HepG2 (cell line): ENCODE measurements around the gene FAM200B. TPM values are rescaled to one million over a fixed set of nuclear protein-coding genes. Genes with fewer than 3 reads are reported as not detected.

Experiments used
- ATRX ChIP-seq: sonication (generic); formaldehyde crosslinking; IDR thresholded peaks from 2 replicates; pipeline ENCODE4 v1.4.0; 2020; ENCODE audit warnings: missing genetic modification reagents, borderline replicate concordance
- CCDC6 ChIP-seq: sonication (generic); formaldehyde crosslinking; IDR thresholded peaks from 2 replicates; pipeline ENCODE4 v1.8.1; 2022; ENCODE audit warnings: mild to moderate bottlenecking, missing genetic modification reagents, moderate library complexity
- ETV6 ChIP-seq: sonication (generic); formaldehyde crosslinking; conservative IDR thresholded peaks from 2 replicates; pipeline ENCODE4 v1.4.0; 2020; ENCODE audit warnings: missing genetic modification reagents
- FOXK2 ChIP-seq: fragments of 450-650 bp; IDR thresholded peaks from 2 replicates; pipeline ENCODE4 v1.6.1; 2016
- HES4 ChIP-seq: sonication (generic); formaldehyde crosslinking; IDR thresholded peaks from 2 replicates; pipeline ENCODE4 v1.9.0; 2021; ENCODE audit warnings: mild to moderate bottlenecking, missing genetic modification reagents, borderline replicate concordance
- IRF9 ChIP-seq: sonication (generic); formaldehyde crosslinking; IDR thresholded peaks from 2 replicates; pipeline ENCODE4 v1.8.0; 2022; ENCODE audit warnings: missing genetic modification reagents, mild to moderate bottlenecking, borderline replicate concordance
- MIER2 ChIP-seq: IDR thresholded peaks from 2 replicates; pipeline ENCODE4 v1.6.1; 2016; ENCODE audit warnings: missing biosample characterization, missing genetic modification reagents
- MLLT10 ChIP-seq: sonication (generic); formaldehyde crosslinking; IDR thresholded peaks from 2 replicates; pipeline ENCODE4 v1.4.0; 2020; ENCODE audit warnings: missing genetic modification reagents
- PRPF4 ChIP-seq: fragments of 200-400 bp; formaldehyde crosslinking; IDR thresholded peaks from 2 replicates; pipeline ENCODE4 v1.6.1; 2016; ENCODE audit warnings: low read length, low read depth; ENCODE audit not compliant: poor library complexity, severe bottlenecking
- RBM22 ChIP-seq: fragments of 200-400 bp; formaldehyde crosslinking; optimal IDR thresholded peaks from 2 replicates; pipeline ENCODE3; 2017; ENCODE audit warnings: mild to moderate bottlenecking, low read length, moderate library complexity
- RELA ChIP-seq: sonication (generic); formaldehyde crosslinking; IDR thresholded peaks from 2 replicates; pipeline ENCODE4 v1.4.0; 2020; ENCODE audit warnings: missing genetic modification reagents
- REXO4 ChIP-seq: sonication (generic); formaldehyde crosslinking; IDR thresholded peaks from 2 replicates; pipeline ENCODE4 v1.8.0; 2022; ENCODE audit warnings: missing genetic modification reagents, mild to moderate bottlenecking, borderline replicate concordance
- SATB2 ChIP-seq: sonication (generic); formaldehyde crosslinking; IDR thresholded peaks from 2 replicates; pipeline ENCODE4 v1.5.0; 2020; ENCODE audit warnings: missing genetic modification reagents
- SIX1 ChIP-seq: sonication (generic); formaldehyde crosslinking; IDR thresholded peaks from 2 replicates; pipeline ENCODE4 v1.4.0; 2020; ENCODE audit warnings: missing genetic modification reagents, borderline replicate concordance
- TEAD3 ChIP-seq: optimal IDR thresholded peaks from 2 replicates; pipeline ENCODE3; 2016; ENCODE audit warnings: borderline replicate concordance
- WIZ ChIP-seq: sonication (generic); formaldehyde crosslinking; IDR thresholded peaks from 2 replicates; pipeline ENCODE4 v1.5.1; 2020; ENCODE audit warnings: mild to moderate bottlenecking, missing genetic modification reagents
- ZFP62 ChIP-seq: sonication (generic); formaldehyde crosslinking; IDR thresholded peaks from 2 replicates; pipeline ENCODE4 v1.4.0; 2020; ENCODE audit warnings: missing genetic modification reagents
- ZFYVE20 ChIP-seq: sonication (generic); formaldehyde crosslinking; IDR thresholded peaks from 2 replicates; pipeline ENCODE4 v1.8.0; 2023; ENCODE audit warnings: low read depth, mild to moderate bottlenecking, moderate library complexity, missing genetic modification reagents, borderline replicate concordance
- ZMYM3 ChIP-seq: sonication (generic); formaldehyde crosslinking; IDR thresholded peaks from 2 replicates; pipeline ENCODE4 v1.5.1; 2020; ENCODE audit warnings: mild to moderate bottlenecking, missing genetic modification reagents
- ZNF235 ChIP-seq: sonication (generic); formaldehyde crosslinking; IDR thresholded peaks from 2 replicates; pipeline ENCODE4 v1.8.1; 2023; ENCODE audit warnings: mild to moderate bottlenecking, missing genetic modification reagents, borderline replicate concordance
- ZNF33B ChIP-seq: sonication (generic); formaldehyde crosslinking; IDR thresholded peaks from 2 replicates; pipeline ENCODE4 v1.5.1; 2020; ENCODE audit warnings: mild to moderate bottlenecking, missing genetic modification reagents
- ZNF431 ChIP-seq: sonication (generic); formaldehyde crosslinking; IDR thresholded peaks from 2 replicates; pipeline ENCODE4 v1.9.0; 2022; ENCODE audit warnings: missing genetic modification reagents, low read depth, mild to moderate bottlenecking, borderline replicate concordance
- ZNF607 ChIP-seq: sonication (generic); formaldehyde crosslinking; IDR thresholded peaks from 2 replicates; pipeline ENCODE4 v1.5.1; 2020; ENCODE audit warnings: missing genetic modification reagents, mild to moderate bottlenecking, borderline replicate concordance
- ZNF788 ChIP-seq: sonication (generic); formaldehyde crosslinking; IDR thresholded peaks from 2 replicates; pipeline ENCODE4 v1.5.0; 2020; ENCODE audit warnings: mild to moderate bottlenecking, missing genetic modification reagents, borderline replicate concordance
- ZSCAN22 ChIP-seq: sonication (generic); formaldehyde crosslinking; IDR thresholded peaks from 2 replicates; pipeline ENCODE4 v1.4.0; 2020; ENCODE audit warnings: mild to moderate bottlenecking, missing genetic modification reagents
- polyA plus RNA-seq, 8 experiments: library from polyadenylated mRNA; depleted of rRNA in 3 of 8; stranded (reverse) in 7 of 8; unstranded in 1 of 8; fragments of >200 nt; fragmentation: Illumina TruSeq in 4 of 8; extraction: Trizol in 4 of 8; gene quantifications; 2 replicates each; pipeline versions ENCODE4 v1.2.1 to v1.2.3, GENCODE V29; 2011 to 2016; ENCODE audit warnings: low read depth in 4 of 8, missing spikeins in 1 of 8, mixed read lengths in 1 of 8; ENCODE audit not compliant: insufficient read depth in 1 of 8
- total RNA-seq, 5 experiments: library from RNA; depleted of rRNA; stranded (reverse); fragments of >200 nt; fragmentation: Illumina TruSeq; extraction: Trizol; gene quantifications; 2 replicates each; pipeline ENCODE4 v1.2.3, GENCODE V29; 2016; ENCODE audit warnings: low read depth in 1 of 5
- TF ChIP-seq, protein P1 (sequence below): sonication (generic); formaldehyde crosslinking; IDR thresholded peaks from 2 replicates; pipeline ENCODE4 v1.4.0; 2020; ENCODE audit warnings: missing genetic modification reagents, borderline replicate concordance

The FAM200B gene
- total and polyA plus RNA-seq, 2 of the 13 experiments (the other 11 are each of a cell fraction or from before 2014, with no cell fraction given), result 25.6 to 41.8 TPM

GRCh38 chr4:15681372-15682241, at the start of gene FAM200B (continued):
- TF ChIP-seq SATB2 (CRISPR knock-in tag) (no peak), ZNF235 (0 out of 2 replicates have a peak, but pooled peaks have one; percentile 70), MIER2 (CRISPR knock-in tag) (no peak; the same call in 1 of the 2 replicates), RBM22 (no peak), ZNF607 (CRISPR knock-in tag) (peak; percentile 90), ZSCAN22 (CRISPR knock-in tag) (no peak), ZMYM3 (CRISPR knock-in tag) (peak; percentile 43; the same call in 1 of the 2 replicates), HES4 (peak; percentile 85), ZNF431 (CRISPR knock-in tag) (peak; percentile 72; the same call in 1 of the 2 replicates), TEAD3 (CRISPR knock-in tag) (peak; percentile 96), ZFP62 (no peak), CCDC6 (CRISPR knock-in tag) (peak; percentile 82), ZNF33B (CRISPR knock-in tag) (peak; percentile 90), REXO4 (CRISPR knock-in tag) (no peak; the same call in 1 of the 2 replicates), WIZ (CRISPR knock-in tag) (0 out of 2 replicates have a peak, but pooled peaks have one; percentile 45), ZFYVE20 (CRISPR knock-in tag) (no peak), PRPF4 (no peak), ETV6 (CRISPR knock-in tag) (no peak), ATRX (CRISPR knock-in tag) (no peak), IRF9 (CRISPR knock-in tag) (peak; percentile 64), FOXK2 (no peak), MLLT10 (CRISPR knock-in tag) (no peak), SIX1 (no peak; the same call in 1 of the 2 replicates), ZNF788 (CRISPR knock-in tag) (peak; percentile 81; the same call in 1 of the 2 replicates), RELA (CRISPR knock-in tag) (peak; percentile 68; the same call in 1 of the 2 replicates)
- TF ChIP-seq, protein P1, sequence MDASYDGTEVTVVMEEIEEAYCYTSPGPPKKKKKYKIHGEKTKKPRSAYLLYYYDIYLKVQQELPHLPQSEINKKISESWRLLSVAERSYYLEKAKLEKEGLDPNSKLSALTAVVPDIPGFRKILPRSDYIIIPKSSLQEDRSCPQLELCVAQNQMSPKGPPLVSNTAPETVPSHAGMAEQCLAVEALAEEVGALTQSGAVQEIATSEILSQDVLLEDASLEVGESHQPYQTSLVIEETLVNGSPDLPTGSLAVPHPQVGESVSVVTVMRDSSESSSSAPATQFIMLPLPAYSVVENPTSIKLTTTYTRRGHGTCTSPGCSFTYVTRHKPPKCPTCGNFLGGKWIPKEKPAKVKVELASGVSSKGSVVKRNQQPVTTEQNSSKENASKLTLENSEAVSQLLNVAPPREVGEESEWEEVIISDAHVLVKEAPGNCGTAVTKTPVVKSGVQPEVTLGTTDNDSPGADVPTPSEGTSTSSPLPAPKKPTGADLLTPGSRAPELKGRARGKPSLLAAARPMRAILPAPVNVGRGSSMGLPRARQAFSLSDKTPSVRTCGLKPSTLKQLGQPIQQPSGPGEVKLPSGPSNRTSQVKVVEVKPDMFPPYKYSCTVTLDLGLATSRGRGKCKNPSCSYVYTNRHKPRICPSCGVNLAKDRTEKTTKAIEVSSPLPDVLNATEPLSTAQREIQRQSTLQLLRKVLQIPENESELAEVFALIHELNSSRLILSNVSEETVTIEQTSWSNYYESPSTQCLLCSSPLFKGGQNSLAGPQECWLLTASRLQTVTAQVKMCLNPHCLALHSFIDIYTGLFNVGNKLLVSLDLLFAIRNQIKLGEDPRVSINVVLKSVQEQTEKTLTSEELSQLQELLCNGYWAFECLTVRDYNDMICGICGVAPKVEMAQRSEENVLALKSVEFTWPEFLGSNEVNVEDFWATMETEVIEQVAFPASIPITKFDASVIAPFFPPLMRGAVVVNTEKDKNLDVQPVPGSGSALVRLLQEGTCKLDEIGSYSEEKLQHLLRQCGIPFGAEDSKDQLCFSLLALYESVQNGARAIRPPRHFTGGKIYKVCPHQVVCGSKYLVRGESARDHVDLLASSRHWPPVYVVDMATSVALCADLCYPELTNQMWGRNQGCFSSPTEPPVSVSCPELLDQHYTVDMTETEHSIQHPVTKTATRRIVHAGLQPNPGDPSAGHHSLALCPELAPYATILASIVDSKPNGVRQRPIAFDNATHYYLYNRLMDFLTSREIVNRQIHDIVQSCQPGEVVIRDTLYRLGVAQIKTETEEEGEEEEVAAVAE (CRISPR knock-in tag), result no peak
